Fibroblast of villous mesenchyme (primary cell): ENCODE measurements around the gene GPALPP1. TPM values are rescaled to one million over a fixed set of nuclear protein-coding genes. Genes with fewer than 3 reads are reported as not detected.
"Not testable (repeated sequence)": the region's sequence is repeated elsewhere in the genome, so short reads cannot be mapped to it uniquely, and the experiment has no call there.

ENCODE experiments used
- DNase-seq: peaks from one replicate; pipeline ENCODE4 v3.0.0-alpha.2; 2010; ENCODE audit warnings: low read depth
- H3K4me3 ChIP-seq: 2 replicates; pipeline ENCODE4 v1.5.1; 2011; ENCODE audit warnings: low read depth, mild to moderate bottlenecking, low read length
- CTCF ChIP-seq: IDR thresholded peaks from 2 replicates; pipeline ENCODE4 v1.5.1; 2012; ENCODE audit warnings: low read depth, mild to moderate bottlenecking, low read length; ENCODE audit not compliant: insufficient read depth
- total RNA-seq: library from RNA; depleted of rRNA; stranded (reverse); fragments of >200 nt; gene quantifications from 2 replicates; pipeline ENCODE4 v1.2.3, GENCODE V29; 2012

Gene GPALPP1
- 23.8 and 31.1 TPM in 2 replicates for total RNA-seq

GRCh38 chr13:44989071-44989889, at the start of gene GPALPP1, which contains the start of gene NUFIP1:
TSS of gene GPALPP1 (plus strand) at chr13:44989538. CDS start at chr13:44989655, 117 bp downstream.
TSS of gene NUFIP1 (minus strand) at chr13:44989471. CDS start at chr13:44989436, 35 bp downstream.
- no peak for TF ChIP-seq CTCF
- DNase-seq = peak; percentile 96

GRCh38 chr13:44943411-44943810, 45.9 kb upstream of the GPALPP1 start:
- DNase-seq, H3K4me3 ChIP-seq: not testable (repeated sequence)

More at GRCh38 chr13:44989071-44989889, at the start of gene GPALPP1, which contains the start of gene NUFIP1:
- H3K4me3 ChIP-seq = peak within 1 kb of the TSS; percentile 99

- DNase-seq = no peak
- no peak for TF ChIP-seq CTCF
These were observed 38.2 kb upstream of the GPALPP1 start for GRCh38 chr13:44951184-44951583.

GRCh38 chr13:44952671-44953070, 36.7 kb upstream of the GPALPP1 start:
- DNase-seq = no peak
- H3K4me3 ChIP-seq = no peak overlapping the region
- TF ChIP-seq CTCF = no peak

More at GRCh38 chr13:44951184-44951583, 38.2 kb upstream of the GPALPP1 start:
- no peak overlapping the region for H3K4me3 ChIP-seq

- no peak for DNase-seq
- no peak for TF ChIP-seq CTCF
- no peak overlapping the region for H3K4me3 ChIP-seq
These were observed 35.1 kb upstream of the GPALPP1 start for GRCh38 chr13:44954224-44954623.

GRCh38 chr13:44955406-44955805, 33.9 kb upstream of the GPALPP1 start:
- no peak for TF ChIP-seq CTCF
- H3K4me3 ChIP-seq = no peak overlapping the region
- no peak for DNase-seq

GRCh38 chr13:44961997-44962396, 27.3 kb upstream of the GPALPP1 start:
- TF ChIP-seq CTCF = no peak
- H3K4me3 ChIP-seq = no peak overlapping the region
- DNase-seq = no peak
